T-helper 1 cell treated with Interleukin-12 subunit alpha and Interleukin-12 subunit beta and Interleukin-4 antibody, amounts not matched to agents 30 μg/mL and 1 μg/mL, for 36 hours (primary cell): ENCODE measurements around the gene RCAN2.

Experiments used
- H3K27ac Mint-ChIP-seq: one replicate; pipeline ENCODE4 v1.8.0; 2021; ENCODE audit warnings: mild to moderate bottlenecking, mixed read lengths
- H3K27me3 Mint-ChIP-seq: one replicate; pipeline ENCODE4 v1.8.0; 2021; ENCODE audit warnings: low read depth, mixed read lengths
- H3K36me3 Mint-ChIP-seq: one replicate; pipeline ENCODE4 v1.8.0; 2021; ENCODE audit warnings: low read depth, mixed read lengths
- H3K4me1 Mint-ChIP-seq: one replicate; pipeline ENCODE4 v1.8.0; 2021; ENCODE audit warnings: low read depth, mixed read lengths
- H3K4me3 Mint-ChIP-seq: one replicate; pipeline ENCODE4 v1.8.0; 2021; ENCODE audit warnings: mild to moderate bottlenecking, moderate library complexity, mixed read lengths
- H3K9me3 Mint-ChIP-seq: one replicate; pipeline ENCODE4 v1.8.0; 2021; ENCODE audit warnings: mixed read lengths

The RCAN2 gene

GRCh38 chr6:46468403-46469010, 22.7 kb downstream of the RCAN2 start:
- Mint-ChIP-seq H3K9me3 (no peaks in the 10 kb centered on the region), H3K27me3 (peaks cover 10% of the 10 kb centered on the region), H3K4me3 (no peak overlapping the region), H3K36me3 (no peaks in the 10 kb centered on the region), H3K27ac (no peak overlapping the region), H3K4me1 (no peaks in the 10 kb centered on the region)

- peaks cover 18% of the 10 kb centered on the region for H3K27me3 Mint-ChIP-seq
- H3K9me3 Mint-ChIP-seq: no peaks in the 10 kb centered on the region
- H3K4me3 Mint-ChIP-seq: no peak overlapping the region
- no peaks in the 10 kb centered on the region for H3K4me1 Mint-ChIP-seq
- H3K27ac Mint-ChIP-seq: no peak overlapping the region
- H3K36me3 Mint-ChIP-seq: no peaks in the 10 kb centered on the region
Observed at GRCh38 chr6:46466570-46466969, 24.7 kb downstream of the RCAN2 start.

GRCh38 chr6:46465294-46466165, 25.7 kb downstream of the RCAN2 start:
- H3K36me3 Mint-ChIP-seq: no peaks in the 10 kb centered on the region
- H3K9me3 Mint-ChIP-seq: no peaks in the 10 kb centered on the region
- no peak overlapping the region for H3K27ac Mint-ChIP-seq
- H3K4me3 Mint-ChIP-seq: no peak overlapping the region
- H3K27me3 Mint-ChIP-seq: peaks cover 18% of the 10 kb centered on the region
- H3K4me1 Mint-ChIP-seq: no peaks in the 10 kb centered on the region

GRCh38 chr6:46456297-46456696, 35.0 kb downstream of the RCAN2 start:
- Mint-ChIP-seq H3K4me1 (no peaks in the 10 kb centered on the region), H3K36me3 (no peaks in the 10 kb centered on the region), H3K9me3 (no peaks in the 10 kb centered on the region), H3K27ac (no peak overlapping the region), H3K27me3 (no peaks in the 10 kb centered on the region), H3K4me3 (no peak overlapping the region)

- no peaks in the 10 kb centered on the region for H3K36me3 Mint-ChIP-seq
- no peak overlapping the region for H3K27ac Mint-ChIP-seq
- H3K4me1 Mint-ChIP-seq: no peaks in the 10 kb centered on the region
- H3K4me3 Mint-ChIP-seq: no peak overlapping the region
- H3K9me3 Mint-ChIP-seq: no peaks in the 10 kb centered on the region
- no peaks in the 10 kb centered on the region for H3K27me3 Mint-ChIP-seq
Observed at GRCh38 chr6:46454691-46455090, 36.6 kb downstream of the RCAN2 start.

GRCh38 chr6:46453741-46454316, 37.4 kb downstream of the RCAN2 start:
- H3K36me3 Mint-ChIP-seq: no peaks in the 10 kb centered on the region
- peaks cover under 1% of the 10 kb centered on the region for H3K27me3 Mint-ChIP-seq
- no peaks in the 10 kb centered on the region for H3K4me1 Mint-ChIP-seq

GRCh38 chr6:46453216-46453615, 38.0 kb downstream of the RCAN2 start:
- Mint-ChIP-seq H3K4me1 (no peaks in the 10 kb centered on the region), H3K36me3 (no peaks in the 10 kb centered on the region), H3K9me3 (no peaks in the 10 kb centered on the region), H3K27ac (no peak overlapping the region), H3K4me3 (no peak overlapping the region), H3K27me3 (peaks cover 7% of the 10 kb centered on the region)

More at GRCh38 chr6:46453741-46454316, 37.4 kb downstream of the RCAN2 start:
- Mint-ChIP-seq H3K27ac (no peak overlapping the region), H3K4me3 (no peak overlapping the region), H3K9me3 (no peaks in the 10 kb centered on the region)

GRCh38 chr6:46452312-46452917, 38.8 kb downstream of the RCAN2 start:
- H3K36me3 Mint-ChIP-seq: no peaks in the 10 kb centered on the region
- peaks cover 15% of the 10 kb centered on the region for H3K27me3 Mint-ChIP-seq
- no peak overlapping the region for H3K27ac Mint-ChIP-seq
- no peaks in the 10 kb centered on the region for H3K9me3 Mint-ChIP-seq
- no peaks in the 10 kb centered on the region for H3K4me1 Mint-ChIP-seq
- H3K4me3 Mint-ChIP-seq: no peak overlapping the region

GRCh38 chr6:46451343-46451742, 39.9 kb downstream of the RCAN2 start:
- Mint-ChIP-seq H3K9me3 (peaks cover 3% of the 10 kb centered on the region), H3K36me3 (no peaks in the 10 kb centered on the region), H3K4me3 (no peak overlapping the region), H3K4me1 (no peaks in the 10 kb centered on the region), H3K27me3 (peaks cover 22% of the 10 kb centered on the region), H3K27ac (no peak overlapping the region)

- Mint-ChIP-seq H3K27ac (no peak overlapping the region), H3K36me3 (no peaks in the 10 kb centered on the region), H3K4me3 (no peak overlapping the region), H3K9me3 (peaks cover 3% of the 10 kb centered on the region), H3K4me1 (no peaks in the 10 kb centered on the region), H3K27me3 (peaks cover 23% of the 10 kb centered on the region)
Observed at GRCh38 chr6:46444772-46445454, 46.3 kb downstream of the RCAN2 start.

- Mint-ChIP-seq H3K9me3 (peaks cover 3% of the 10 kb centered on the region), H3K4me1 (no peaks in the 10 kb centered on the region), H3K27me3 (peaks cover 23% of the 10 kb centered on the region), H3K4me3 (no peak overlapping the region), H3K27ac (no peak overlapping the region), H3K36me3 (no peaks in the 10 kb centered on the region)
Observed at GRCh38 chr6:46443623-46444022, 47.6 kb downstream of the RCAN2 start.

GRCh38 chr6:46440641-46441040, 50.6 kb downstream of the RCAN2 start:
- Mint-ChIP-seq H3K9me3 (no peaks in the 10 kb centered on the region), H3K36me3 (no peaks in the 10 kb centered on the region), H3K4me1 (no peaks in the 10 kb centered on the region), H3K27me3 (peaks cover 4% of the 10 kb centered on the region), H3K27ac (no peak overlapping the region), H3K4me3 (no peak overlapping the region)

- Mint-ChIP-seq H3K27me3 (peaks cover 4% of the 10 kb centered on the region), H3K4me1 (no peaks in the 10 kb centered on the region), H3K27ac (no peak overlapping the region), H3K4me3 (no peak overlapping the region), H3K36me3 (no peaks in the 10 kb centered on the region), H3K9me3 (no peaks in the 10 kb centered on the region)
Observed at GRCh38 chr6:46440141-46440540, 51.1 kb downstream of the RCAN2 start.

GRCh38 chr6:46438245-46438644, 53.0 kb downstream of the RCAN2 start:
- Mint-ChIP-seq H3K4me1 (no peaks in the 10 kb centered on the region), H3K27ac (no peak overlapping the region), H3K36me3 (no peaks in the 10 kb centered on the region), H3K27me3 (peaks cover 4% of the 10 kb centered on the region), H3K4me3 (no peak overlapping the region), H3K9me3 (no peaks in the 10 kb centered on the region)
